Retinal pigment epithelial cell (primary cell): ENCODE data around the gene PIGZ.

Source experiments
- DNase-seq: peaks from one replicate; pipeline ENCODE4 v3.0.0-alpha.2; 2010; ENCODE audit warnings: low read depth
- H3K4me3 ChIP-seq: 2 replicates; pipeline ENCODE4 v1.5.1; 2011; ENCODE audit warnings: mild to moderate bottlenecking, low read length, control low read depth, moderate library complexity
- TF ChIP-seq, protein P1 (sequence below): conservative IDR thresholded peaks from 2 replicates; pipeline ENCODE4 v1.5.1; 2011; ENCODE audit warnings: low read depth, low read length, control low read depth, inconsistent platforms

Gene PIGZ

DNA sequence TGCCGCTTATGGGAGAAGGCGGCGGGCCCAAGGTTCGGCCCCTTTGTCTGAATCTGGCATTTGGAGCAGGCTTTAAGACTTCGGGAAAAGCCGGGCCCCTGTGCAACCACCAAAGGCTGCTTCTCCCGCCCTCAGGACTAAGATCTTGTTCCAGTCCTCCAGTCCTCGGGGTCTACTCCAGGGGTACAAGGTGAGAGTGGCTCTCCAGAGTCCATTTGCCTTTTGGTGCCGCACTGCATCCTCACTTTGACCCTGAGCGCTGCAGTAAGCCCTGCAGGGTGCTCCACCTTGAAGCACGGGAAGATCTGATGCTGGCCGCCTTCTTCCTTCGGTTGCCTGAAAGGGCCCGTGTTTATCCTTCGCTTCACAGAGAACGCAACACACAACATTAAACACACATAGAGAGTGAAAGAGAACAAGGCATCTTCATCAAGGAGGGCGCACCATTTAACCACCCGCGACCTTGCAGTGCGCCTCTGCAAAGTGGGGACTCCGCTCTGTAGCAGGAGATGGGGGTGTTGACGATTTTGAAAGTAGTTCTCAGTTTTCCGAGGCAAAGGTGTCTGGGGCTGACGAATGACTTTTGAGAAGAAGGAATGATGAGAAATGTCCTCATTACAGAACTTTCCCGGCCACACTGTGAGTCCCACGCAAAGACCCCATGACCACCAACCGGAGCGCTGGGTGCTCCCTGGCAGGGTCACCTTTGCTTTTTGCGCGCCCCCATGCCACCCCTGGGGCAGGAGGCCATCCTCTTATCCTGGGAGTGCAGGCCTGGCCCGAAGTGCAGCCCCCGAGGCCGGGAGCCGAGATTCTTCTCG is 1.0 kb downstream of the PIGZ start:
- TF ChIP-seq, protein P1, sequence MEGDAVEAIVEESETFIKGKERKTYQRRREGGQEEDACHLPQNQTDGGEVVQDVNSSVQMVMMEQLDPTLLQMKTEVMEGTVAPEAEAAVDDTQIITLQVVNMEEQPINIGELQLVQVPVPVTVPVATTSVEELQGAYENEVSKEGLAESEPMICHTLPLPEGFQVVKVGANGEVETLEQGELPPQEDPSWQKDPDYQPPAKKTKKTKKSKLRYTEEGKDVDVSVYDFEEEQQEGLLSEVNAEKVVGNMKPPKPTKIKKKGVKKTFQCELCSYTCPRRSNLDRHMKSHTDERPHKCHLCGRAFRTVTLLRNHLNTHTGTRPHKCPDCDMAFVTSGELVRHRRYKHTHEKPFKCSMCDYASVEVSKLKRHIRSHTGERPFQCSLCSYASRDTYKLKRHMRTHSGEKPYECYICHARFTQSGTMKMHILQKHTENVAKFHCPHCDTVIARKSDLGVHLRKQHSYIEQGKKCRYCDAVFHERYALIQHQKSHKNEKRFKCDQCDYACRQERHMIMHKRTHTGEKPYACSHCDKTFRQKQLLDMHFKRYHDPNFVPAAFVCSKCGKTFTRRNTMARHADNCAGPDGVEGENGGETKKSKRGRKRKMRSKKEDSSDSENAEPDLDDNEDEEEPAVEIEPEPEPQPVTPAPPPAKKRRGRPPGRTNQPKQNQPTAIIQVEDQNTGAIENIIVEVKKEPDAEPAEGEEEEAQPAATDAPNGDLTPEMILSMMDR: no peak
- no peak for DNase-seq
- H3K4me3 ChIP-seq: no peak overlapping the region

DNA sequence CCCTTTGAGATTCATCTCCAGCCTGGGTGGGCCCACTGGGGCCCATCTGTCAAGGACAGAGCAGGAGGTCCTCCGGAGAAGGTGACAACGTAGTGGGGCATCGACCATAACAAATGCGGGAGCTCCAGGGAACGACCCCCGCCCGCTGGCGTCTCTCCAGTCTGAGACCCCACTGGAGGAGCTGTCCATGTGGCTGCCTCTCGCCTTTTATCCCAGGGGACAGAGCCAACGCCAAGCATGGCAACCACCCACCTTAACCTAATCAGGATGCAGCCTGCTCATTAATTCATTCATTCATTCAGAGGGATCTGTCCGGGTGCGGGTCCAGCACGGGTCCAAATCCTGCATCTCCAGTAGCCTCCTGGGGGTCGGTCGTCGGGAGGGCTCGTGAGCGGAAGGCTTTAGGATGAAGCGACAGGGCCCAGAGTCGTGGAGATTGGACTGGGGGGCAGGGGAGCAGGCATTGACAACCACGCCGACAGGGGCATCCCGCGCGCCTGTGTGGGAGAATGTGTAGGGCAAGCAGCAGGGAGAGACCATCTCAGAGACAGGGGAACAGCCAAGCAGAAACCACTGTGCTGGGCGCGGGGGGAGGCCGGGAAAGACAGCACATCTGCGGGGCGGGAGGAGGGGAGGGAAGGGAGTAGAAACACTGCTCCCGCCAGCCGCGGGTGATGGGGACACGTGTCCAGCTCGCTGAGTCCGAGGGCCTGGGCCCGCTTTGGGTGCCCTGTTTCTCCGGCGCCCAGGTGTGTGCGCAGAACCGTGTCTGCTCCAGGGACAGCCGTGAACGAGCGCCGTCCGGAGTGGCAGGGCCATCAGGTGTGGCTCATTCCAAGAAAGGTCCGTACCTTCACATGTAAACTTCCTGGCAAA is 1.9 kb downstream of the PIGZ start:
- peak overlapping the region; percentile 8 for H3K4me3 ChIP-seq
- TF ChIP-seq, protein P1: no peak
- DNase-seq: no peak

DNA sequence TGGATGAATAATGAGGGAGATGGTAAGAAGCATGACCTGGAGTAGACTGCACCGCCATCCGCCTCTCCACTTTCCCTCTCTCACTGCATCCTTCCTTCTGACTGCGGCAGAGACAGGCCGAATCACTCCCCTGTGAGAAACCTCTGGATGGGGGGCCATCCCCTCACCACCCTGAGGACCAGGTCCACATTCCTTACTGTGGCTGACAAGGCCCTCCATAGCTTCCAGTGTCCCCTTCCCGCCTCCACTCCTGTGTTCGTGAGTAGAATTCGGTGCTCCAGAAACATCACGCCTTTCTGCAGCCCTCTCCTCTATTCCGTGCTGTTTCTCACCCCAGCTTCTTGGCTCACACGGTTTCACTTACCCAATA is 2.8 kb downstream of the PIGZ start:
- no peak for DNase-seq
- no peak overlapping the region for H3K4me3 ChIP-seq
- TF ChIP-seq, protein P1: no peak

DNA sequence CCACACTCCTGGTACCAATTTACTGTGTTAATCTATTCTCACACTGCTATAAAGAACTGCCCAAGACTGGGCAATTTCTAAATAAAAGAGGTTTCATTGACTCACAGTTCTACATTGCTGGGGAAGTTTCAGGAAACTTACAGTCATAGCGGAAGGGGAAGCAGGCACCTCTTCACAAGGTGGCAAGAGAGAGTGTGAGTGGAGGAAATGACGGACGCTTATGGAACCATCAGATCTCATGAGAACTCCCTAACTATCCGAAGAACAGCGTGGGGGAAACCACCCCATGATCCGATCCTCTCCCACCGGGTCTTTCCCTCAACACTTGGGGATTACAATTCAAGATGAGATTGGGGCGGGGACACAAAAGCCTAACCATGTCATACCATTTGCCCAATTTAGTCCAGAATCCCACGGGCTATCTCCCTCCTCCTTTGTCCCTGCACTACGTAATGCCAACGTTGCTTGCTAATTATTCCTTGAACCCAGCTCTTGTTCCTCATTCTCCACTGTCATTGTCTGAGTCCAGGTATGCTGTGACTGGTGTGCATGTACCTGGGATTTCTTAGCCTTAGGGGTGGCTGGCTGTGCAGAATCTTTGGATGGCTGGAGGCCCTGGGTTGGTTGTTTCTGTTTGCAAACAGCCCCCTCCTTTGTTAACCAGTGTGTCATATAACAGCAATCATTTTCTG is 3.4 kb downstream of the PIGZ start:
- TF ChIP-seq, protein P1: no peak
- H3K4me3 ChIP-seq: no peak overlapping the region
- DNase-seq: no peak

DNA sequence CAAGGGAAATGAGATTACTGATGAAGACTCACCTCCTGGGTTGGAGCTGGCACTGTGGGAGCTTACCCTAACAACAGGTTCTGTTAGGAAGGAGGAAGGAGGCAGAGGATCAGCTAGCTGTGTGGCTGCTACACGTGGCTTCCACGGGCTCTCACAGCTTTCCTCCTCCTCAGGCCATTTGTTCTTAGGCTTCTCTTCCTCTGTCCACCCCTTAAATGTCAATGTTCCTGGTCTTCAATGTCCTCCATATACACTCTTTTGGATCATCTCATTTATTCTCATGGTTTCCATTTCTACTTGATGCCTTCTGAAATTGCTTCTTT is 5.0 kb downstream of the PIGZ start:
- H3K4me3 ChIP-seq: no peak overlapping the region
- no peak for DNase-seq
- TF ChIP-seq, protein P1: no peak

DNA sequence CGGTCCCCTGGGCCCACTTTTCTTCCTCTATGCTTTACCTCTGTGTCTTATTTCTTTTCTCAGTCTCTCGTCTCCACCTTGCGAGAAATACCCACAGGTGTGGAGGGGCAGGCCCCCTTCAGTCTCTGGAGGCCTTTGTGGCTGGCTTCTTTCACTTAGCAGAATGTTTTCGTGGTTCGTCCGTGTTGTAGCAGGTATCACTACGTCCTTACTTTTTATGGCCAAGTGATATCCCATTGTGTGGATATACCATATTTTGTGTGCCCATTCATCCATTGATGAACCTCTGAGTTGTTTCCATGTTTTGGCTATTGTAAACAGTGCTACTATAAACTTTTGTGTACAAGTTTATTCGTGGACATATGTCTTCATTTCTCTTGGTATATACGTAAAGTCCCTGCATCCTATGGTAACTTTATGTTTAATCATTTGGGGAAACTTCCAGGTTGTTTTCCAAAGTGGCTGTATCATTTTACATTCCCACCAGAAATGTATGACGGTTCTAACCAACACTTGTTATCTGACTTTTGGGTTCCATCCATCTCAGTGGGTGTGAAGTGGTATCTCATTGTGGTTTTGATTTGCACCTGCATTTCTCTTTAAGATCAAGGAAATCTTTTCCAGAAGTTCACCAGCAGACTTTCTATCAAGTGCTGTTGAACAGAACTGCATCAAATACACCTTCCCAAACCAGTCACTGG is 5.6 kb downstream of the PIGZ start:
- TF ChIP-seq, protein P1: no peak
- no peak overlapping the region for H3K4me3 ChIP-seq
- DNase-seq: no peak
